AG10803 (cell line): Measurements from ENCODE around the gene ZNF750.

ENCODE experiments used
- DNase-seq: peaks from one replicate; pipeline ENCODE4 v3.0.0; 2010; ENCODE audit warnings: low read depth
- H3K4me3 ChIP-seq: 2 replicates; pipeline ENCODE4 v1.5.1; 2011; ENCODE audit warnings: mild to moderate bottlenecking, low read length, control low read depth
- CTCF ChIP-seq: conservative IDR thresholded peaks from 2 replicates; pipeline ENCODE4 v1.5.1; 2011; ENCODE audit warnings: mild to moderate bottlenecking, low read length, control low read depth, inconsistent platforms

Gene ZNF750

DNA sequence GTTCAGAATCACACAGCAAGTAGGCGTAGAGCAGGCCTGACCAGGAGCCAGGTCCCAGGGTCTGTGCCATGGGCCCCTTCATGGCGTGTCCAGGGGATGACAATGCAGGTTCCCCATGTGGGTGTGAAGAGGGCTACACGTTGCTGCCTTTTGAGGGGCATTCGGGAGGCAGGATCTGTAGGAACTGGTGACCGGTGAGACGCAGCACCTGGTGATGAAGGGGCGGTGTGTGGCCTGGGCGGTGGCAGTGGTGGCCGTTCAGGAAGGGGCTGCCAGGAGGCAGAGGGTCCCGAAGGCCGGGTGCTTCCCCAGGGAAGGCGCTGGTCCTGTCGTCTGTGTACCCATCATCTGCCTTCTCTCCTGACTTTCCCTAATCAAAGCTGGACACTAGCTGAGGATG is 34.6 kb downstream of the ZNF750 start:
- no peak for DNase-seq
- no peak for TF ChIP-seq CTCF
- no peak overlapping the region for H3K4me3 ChIP-seq

GRCh38 chr17:82804442-82805191 is 35.2 kb downstream of the ZNF750 start:
- H3K4me3 ChIP-seq: no peak overlapping the region
- no peak for DNase-seq
- TF ChIP-seq CTCF: no peak

DNA sequence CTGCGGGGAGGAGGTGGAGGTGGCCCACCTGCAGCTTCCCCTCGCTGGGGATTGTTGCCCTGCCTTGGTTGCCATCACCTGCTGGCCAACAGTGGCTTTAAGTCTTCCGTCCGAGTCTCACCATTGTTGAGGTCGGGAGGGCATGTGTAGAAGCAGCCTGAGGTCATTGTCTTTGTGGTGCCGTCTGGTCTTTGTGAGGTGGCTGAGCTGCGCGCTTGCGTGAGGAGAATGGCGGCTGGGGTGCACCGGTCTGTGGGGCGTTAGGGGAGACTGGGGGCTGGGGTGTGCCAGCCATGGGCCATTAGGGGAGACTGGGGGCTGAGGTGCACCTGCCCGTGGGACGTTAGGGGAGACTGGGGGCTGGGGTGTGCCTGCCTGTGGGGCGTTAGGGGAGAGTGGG is 36.2 kb downstream of the ZNF750 start:
- no peak overlapping the region for H3K4me3 ChIP-seq
- TF ChIP-seq CTCF: no peak
- no peak for DNase-seq

GRCh38 chr17:82803185-82803584 is 36.6 kb downstream of the ZNF750 start:
- no peak for TF ChIP-seq CTCF
- DNase-seq: no peak
- H3K4me3 ChIP-seq: no peak overlapping the region

DNA sequence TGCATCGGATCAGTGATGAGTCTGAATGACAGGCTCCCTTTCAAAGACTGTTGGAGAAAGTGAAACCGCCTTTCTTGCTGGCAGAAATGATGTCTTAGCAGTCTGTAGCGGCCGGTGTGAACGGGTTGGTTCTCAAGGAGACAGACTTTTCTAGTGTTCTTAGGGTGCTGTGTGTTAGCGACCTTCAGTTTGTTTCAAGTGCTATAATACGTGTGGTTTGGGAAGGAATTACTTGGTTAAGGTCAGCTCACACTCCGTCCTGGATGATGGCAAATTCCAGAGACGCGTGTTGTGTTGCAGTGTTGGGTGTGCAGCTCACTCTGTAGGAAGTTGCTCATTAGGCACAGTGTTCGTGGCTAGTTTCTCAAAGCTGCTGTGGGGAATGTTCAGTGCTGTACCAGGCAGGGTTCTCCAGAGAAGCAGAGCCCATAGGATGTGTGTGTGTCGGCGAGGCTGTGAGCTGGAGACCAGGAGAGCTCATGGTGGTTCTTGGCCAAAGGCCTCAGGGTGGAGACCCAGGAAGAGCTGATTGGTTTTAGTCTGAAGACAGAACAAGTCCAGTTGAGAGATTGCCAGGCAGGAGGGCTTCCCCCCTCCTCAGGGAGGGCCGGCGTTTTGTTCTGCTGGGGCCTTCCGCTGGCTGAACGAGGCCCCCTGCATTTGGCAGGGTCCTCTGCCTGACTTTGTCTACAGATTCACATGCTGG is 37.6 kb downstream of the ZNF750 start:
- no peak for TF ChIP-seq CTCF
- DNase-seq: no peak
- no peak overlapping the region for H3K4me3 ChIP-seq

GRCh38 chr17:82801377-82801970 is 38.3 kb downstream of the ZNF750 start:
- no peak for DNase-seq
- TF ChIP-seq CTCF: no peak
- H3K4me3 ChIP-seq: no peak overlapping the region

- TF ChIP-seq CTCF: no peak
Measured at GRCh38 chr17:82800885-82801284, 38.9 kb downstream of the ZNF750 start.

More at GRCh38 chr17:82800885-82801284, 38.9 kb downstream of the ZNF750 start:
- DNase-seq: no peak
- H3K4me3 ChIP-seq: no peak overlapping the region
